NK-92 (cell line): ENCODE measurements around the gene KATNB1.

Experiments
- DNase-seq: peaks from one replicate; lab custom pipeline; 2025; ENCODE audit not compliant: unreplicated experiment; lab: John Stamatoyannopoulos, UW

The KATNB1 gene

DNA sequence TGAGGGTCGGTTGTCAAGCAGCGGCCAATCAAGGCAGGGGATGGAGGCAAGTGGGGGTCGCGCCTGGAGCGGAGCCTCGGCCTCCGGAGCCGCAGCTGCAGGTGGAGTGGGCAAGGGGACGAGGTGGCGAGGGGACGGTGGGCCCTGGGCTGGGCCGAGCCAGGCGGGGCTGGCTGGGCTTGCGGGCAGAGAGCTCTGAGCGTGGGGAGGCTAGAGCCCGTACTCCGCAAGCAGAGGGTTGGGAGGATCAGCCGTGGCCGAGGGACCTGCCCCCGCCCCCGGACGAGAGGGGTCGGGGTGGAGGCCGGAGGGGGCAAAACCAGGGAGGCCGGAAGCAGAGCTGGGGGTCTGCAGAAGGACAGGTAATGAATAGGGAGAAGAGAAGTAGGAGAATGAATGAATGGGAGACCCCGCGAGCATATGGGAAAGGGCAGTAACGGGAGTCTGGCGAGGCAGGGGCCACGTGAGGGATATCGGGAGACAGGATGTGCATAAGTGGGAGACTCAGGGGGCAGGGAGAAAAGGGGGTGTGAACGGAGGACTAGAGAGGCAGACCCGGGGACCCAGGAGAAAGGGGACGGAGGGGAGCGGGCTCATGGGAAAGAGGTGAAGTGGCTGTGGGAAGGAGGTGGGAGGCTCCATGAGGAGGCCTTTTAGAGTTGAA, at the start of gene KATNB1:
Gene KATNB1 (plus strand): TSS at position 16 of the 664 bp plus-strand sequence. CDS start 1,474 bp downstream, outside the sequence.
- DNase-seq = no peak

- DNase-seq = no peak
Observed at GRCh38 chr16:57686577-57686976, 49.0 kb upstream of the KATNB1 start.

DNA sequence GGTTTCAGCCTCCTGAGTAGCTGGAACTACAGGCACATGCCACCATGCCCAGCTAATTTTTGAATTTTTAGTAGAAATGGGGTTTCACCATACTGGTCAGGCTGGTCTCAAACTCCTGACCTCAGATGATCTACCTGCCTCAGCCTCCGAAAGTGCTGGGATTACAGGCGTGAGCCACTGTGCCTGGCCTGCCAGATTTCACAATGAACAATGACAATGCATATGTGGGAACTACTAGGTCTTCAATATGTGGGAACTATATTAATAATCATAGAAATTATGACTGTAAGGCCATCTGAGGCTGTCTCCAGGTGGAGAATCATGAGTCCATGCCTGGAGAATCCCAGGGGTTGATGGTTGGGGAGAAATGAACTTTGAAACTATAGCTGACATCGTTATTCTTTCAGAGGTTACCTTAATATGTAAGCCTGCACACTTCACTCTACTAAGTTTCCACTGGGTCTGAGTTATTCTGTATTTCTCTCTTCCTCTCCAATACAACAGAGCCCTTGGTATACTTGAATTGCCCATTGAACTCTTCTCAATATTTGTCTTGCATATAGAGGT, 48.1 kb upstream of the KATNB1 start:
- no peak for DNase-seq

DNA sequence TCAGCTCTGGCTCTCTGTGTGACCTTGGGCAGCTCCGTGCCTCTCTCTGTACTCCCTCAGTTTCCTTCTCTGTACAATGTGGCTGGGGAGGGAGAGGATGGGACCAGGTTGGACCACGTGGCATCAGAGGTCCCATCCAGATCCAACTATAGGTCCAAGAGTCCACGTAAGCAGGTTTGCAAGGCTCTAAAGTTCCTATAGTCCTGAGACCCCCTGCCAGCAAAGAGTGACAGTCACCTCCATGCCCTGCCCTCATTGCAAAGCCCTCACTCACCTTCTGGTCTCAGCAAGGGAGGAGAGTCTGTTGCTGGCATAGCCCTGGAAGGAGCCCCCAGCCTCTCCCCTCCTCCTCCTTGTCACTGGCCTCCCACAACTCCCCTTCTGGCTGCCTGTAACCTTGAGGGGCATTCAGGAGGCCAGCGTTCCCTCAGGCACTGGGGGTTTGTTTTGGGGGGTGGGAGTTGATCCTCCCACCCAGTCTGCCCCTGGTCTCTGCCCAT, 47.0 kb upstream of the KATNB1 start:
- DNase-seq = no peak

- no peak for DNase-seq
Observed at GRCh38 chr16:57688987-57689761, 46.4 kb upstream of the KATNB1 start.

DNA sequence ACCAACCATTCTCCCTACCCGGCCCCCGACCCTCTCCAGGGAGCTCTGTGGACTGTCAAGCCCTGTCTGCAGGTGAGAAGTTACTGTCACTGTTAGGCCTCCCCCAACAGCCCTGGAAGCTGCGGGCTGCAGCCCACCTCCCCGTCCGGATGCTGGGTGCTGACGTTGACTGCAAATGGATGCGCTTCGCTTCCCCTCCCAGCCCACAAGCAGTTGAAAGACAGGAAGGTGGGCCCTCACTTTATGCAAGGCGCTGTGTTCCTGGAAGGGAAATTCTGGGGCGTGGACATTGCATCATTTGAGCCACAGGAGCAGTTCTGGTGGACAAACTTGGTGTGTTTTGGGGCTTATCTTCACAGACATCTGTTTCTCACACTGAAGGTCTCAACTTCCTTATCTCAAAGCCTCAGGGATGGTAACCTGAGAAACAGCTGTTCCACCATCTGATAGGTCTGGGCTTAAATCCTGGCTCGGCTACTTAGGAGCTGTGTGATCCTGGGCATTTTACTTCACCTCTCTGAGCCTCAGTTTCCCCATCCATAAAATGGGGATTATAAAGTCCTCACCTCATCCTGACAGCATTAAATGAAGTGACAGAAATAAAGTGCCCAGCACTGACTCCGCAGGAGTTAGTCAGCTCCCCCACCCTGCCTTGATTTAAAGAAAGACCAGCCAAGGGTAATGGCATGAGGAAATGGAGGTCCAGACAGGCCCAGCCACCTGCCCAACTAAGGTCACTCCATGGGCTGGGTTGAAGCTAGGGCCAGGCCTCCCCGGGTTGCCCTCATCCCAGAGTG, 45.6 kb upstream of the KATNB1 start:
- no peak for DNase-seq

- no peak for DNase-seq
Observed at GRCh38 chr16:57690782-57691471, 44.6 kb upstream of the KATNB1 start.

- no peak for DNase-seq
Observed at GRCh38 chr16:57692636-57693035, 42.9 kb upstream of the KATNB1 start.

DNA sequence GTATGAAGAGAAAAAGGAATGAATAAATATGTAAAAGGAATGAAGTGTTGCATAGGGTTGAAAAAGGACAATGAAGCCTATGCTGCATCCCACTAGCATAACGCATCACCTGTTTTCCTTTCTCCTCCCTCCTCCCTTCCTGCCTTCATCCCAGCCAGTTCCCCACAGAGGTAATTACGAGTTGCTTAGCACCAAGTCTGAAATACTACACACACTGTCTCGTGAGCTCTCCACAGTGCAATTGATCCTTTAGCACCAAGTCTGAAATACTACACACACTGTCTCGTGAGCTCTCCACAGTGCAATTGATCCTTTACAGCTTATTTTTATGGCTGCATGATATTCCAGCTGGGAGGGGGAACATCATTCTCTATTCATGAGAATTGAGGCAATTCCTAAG, 42.0 kb upstream of the KATNB1 start:
- no peak for DNase-seq

- no peak for DNase-seq
Observed at GRCh38 chr16:57694231-57694724, 41.3 kb upstream of the KATNB1 start.

DNA sequence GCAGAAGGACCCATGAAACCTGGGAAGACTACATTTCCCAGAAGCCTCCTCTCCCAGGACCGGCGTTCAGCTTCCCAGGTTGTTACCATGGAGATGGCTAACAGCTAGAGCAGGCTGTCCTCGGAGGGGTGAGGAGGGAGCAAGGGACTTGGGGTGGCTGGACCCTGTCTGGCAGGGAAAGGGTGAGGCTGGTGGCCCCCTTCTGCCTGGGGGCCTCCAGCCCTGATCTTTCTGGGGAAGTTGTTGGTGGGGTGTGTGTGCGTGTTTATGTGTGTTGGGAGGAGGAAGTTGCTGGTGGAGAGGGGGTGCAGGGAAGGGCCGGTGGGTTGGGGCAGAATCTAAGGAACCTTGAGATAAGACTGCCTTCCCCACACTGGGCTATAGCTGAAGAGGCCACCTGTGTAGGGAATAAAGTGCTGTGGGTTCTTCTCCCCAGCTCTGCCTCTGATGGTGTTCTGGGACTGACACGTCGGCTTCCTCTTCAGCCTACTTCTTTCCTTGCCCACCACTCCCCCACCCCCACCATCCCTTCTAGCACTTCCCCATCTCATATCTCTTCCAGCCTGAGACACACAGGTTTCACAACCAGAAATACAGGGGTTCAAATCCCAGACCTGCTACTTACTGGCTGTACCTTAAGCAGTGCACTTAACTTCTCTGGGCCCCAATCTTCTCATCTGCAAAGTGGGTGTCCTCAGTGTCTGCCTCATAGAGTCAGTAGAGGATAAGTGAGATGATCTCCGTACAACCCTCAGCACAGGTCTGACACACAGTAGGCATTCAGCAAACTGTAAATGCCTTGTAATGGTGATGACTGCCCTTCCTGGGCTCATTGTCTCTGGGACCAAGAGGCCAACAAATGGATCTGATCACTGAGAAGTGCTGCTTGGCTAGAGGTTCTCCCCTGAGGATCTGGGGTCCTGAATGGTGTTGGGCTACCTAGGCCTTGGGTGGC, 40.6 kb upstream of the KATNB1 start, which contains the start of gene DRC7:
Gene DRC7 (plus strand): TSS at position 82 of the 955 bp plus-strand sequence. CDS start 3,144 bp downstream, outside the sequence.
- DNase-seq = no peak

- no peak for DNase-seq
Observed at GRCh38 chr16:57695680-57696069, 39.9 kb upstream of the KATNB1 start.

DNA sequence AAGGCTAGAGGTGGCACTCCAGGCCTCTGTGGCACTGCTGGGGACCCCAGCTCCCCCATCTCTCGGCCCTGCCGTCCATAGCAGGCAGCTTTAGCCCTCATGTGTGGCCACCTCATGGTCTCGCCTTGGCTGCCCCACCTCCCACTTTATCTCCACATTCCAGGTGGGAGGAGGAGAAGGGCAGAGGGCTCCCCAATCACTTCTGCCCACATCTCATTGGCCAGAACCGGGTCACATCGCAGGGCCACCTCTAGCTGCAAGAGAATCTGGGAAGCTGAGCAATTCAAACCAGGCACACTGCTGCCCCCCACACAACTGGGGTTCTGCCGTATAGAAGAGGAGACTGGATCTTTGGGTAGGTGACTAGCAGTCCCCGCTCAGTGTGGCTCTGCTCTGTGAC, 39.3 kb upstream of the KATNB1 start:
- no peak for DNase-seq

DNA sequence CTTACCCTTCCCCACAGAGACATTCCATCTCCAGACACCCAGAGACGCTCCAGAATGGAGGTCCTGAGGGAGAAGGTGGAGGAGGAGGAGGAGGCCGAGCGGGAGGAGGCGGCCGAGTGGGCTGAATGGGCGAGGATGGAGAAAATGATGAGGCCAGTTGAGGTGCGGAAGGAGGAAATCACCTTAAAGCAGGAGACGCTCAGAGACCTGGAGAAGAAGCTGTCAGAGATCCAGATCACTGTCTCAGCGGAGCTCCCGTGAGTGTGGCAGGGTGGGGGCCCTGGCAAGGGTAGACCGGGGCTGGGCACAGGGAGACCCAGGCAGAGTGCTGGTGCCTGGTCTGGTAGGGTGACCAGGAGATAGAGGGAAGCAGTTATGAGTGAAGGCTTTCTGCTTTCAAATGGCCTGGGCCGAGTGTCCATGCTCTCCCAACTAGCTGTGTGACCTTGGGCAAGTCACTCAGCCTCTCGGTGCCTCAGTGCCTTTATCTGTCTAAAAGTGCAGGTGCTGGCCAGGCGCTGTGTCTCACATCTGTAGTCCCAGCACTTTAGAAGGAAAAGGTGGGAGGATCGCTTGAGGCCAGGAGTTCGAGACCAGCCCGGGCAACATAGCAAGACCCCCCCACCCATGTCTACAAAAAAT, 37.6 kb upstream of the KATNB1 start:
- DNase-seq = no peak

GRCh38 chr16:57698812-57699405, 36.7 kb upstream of the KATNB1 start:
- DNase-seq = no peak

- no peak for DNase-seq
Observed at GRCh38 chr16:57699481-57699880, 36.1 kb upstream of the KATNB1 start.

GRCh38 chr16:57699899-57700298, 35.7 kb upstream of the KATNB1 start:
- no peak for DNase-seq

DNA sequence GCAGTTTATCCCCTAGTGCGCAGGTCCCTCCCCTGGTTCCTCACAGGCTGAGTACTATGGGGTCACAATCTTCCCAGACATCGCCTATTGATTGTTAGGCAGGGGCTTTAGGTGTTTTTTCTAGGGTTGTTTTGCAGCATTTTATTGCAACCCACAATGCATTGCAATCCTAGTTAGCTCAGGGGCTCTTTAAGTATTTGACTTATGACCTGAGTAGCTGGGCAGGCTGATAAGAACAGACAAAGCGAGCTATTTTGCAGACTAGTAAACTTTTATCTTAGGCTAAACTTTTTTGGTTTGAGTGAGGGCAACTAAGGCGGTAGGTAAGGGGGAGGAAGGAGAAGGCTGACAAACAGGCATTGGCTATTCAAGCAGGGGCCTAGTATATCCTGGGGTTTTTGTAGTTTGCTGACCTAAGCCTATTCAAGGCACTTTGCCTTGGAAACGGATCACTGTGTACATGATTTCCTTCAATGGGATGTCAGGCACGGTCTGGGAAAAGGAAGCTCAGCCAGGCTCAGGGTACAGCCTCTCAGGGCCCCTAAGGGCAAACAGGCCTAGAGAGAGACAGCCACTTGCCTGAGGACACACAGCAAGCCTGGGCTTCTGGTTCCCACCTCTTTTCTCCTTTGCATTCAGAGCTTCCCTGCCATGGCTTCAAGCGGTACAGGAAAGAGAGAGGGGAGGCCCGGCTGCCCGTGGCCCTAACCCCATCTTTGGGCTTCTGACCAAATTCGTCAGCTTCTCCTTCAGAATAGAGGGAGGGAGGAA, 34.6 kb upstream of the KATNB1 start:
- no peak for DNase-seq
